RWPE1 (cell line): ENCODE measurements around the gene NRXN3.

Experiments used
- CTCF ChIA-PET: fragments of 350-600 bp; sonication (Branson Sonifier 250); formaldehyde crosslinking; extraction: SDS; loops from one replicate; lab custom pipeline; 2021; lab: Yijun Ruan, JAX
- POLR2A ChIA-PET: fragments of 400-600 bp; formaldehyde crosslinking; extraction: SDS; loops from one replicate; lab custom pipeline; 2020; ENCODE audit warnings: antibody characterized with exemption; ENCODE audit not compliant: low non-redundant PET; lab: Yijun Ruan, JAX
- DNase-seq: peaks from one replicate; pipeline ENCODE4 v3.0.0; 2012; ENCODE audit warnings: low spot score
- H3K27ac ChIP-seq: fragments of 450-650 bp; 2 replicates; pipeline ENCODE4 v1.5.1; 2017
- CTCF ChIP-seq: fragments of 450-650 bp; conservative IDR thresholded peaks from 2 replicates; pipeline ENCODE4 v1.5.1; 2017; ENCODE audit warnings: low read depth, mild to moderate bottlenecking

NRXN3 gene

GRCh38 chr14:78576437-78577166 lies 406.4 kb downstream of the NRXN3 start:
- no peak for DNase-seq
- TF ChIP-seq CTCF = no peak
- no peak overlapping the region for H3K27ac ChIP-seq
- ChIA-PET POLR2A (no interaction called here), CTCF (interaction anchor here (0.9 kb wide), 1 partner anchor 10 kb away, joined by 3 read pairs; no protein-coding TSS in a partner anchor)

DNA sequence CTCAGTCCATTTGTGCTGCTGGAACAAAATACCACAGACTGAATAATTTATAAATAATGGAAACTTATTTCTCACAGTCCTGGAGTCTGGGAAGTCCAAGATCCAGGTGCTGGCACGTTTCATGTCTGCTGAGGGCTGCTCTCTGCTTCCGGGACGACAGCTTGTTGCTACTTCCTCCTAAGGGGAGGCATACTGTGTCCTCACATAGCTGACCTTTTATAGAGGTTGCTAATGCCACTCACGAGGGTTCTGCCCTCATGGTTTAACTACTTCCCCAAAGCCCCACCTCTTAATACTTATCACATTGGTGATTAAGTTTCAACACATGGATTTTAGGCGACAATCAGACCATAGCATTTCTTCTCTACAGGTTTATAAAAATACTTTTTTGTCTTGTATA lies 411.1 kb downstream of the NRXN3 start:
- POLR2A ChIA-PET = no interaction called here
- TF ChIP-seq CTCF = no peak
- CTCF ChIA-PET = no interaction called here
- H3K27ac ChIP-seq = no peak overlapping the region
- DNase-seq = no peak

DNA sequence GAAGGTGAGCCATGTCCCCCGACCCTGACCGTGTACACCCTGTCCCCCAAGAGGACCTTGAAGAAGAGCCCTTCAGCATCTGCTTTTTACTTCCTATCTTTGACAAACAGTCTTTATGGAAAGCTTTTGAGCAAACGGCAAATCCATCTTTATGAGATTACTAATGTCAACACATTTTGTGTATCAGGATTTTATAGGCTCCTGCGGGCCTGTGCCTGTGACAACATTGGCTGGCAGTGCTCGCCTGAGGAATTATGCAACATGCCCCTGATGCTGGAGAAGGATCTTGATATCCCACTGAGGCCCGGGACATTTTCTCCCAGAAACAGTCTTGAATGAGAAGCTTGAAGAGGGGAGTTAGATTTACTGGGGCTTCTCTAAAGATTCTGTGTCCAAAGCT lies 416.5 kb downstream of the NRXN3 start:
- ChIA-PET CTCF (no interaction called here), POLR2A (no interaction called here)
- DNase-seq = no peak
- no peak overlapping the region for H3K27ac ChIP-seq
- TF ChIP-seq CTCF = no peak

- ChIA-PET POLR2A (no interaction called here), CTCF (no interaction called here)
- DNase-seq = no peak
- no peak for TF ChIP-seq CTCF
- H3K27ac ChIP-seq = no peak overlapping the region
Observed at GRCh38 chr14:78588906-78589305, 418.7 kb downstream of the NRXN3 start.

DNA sequence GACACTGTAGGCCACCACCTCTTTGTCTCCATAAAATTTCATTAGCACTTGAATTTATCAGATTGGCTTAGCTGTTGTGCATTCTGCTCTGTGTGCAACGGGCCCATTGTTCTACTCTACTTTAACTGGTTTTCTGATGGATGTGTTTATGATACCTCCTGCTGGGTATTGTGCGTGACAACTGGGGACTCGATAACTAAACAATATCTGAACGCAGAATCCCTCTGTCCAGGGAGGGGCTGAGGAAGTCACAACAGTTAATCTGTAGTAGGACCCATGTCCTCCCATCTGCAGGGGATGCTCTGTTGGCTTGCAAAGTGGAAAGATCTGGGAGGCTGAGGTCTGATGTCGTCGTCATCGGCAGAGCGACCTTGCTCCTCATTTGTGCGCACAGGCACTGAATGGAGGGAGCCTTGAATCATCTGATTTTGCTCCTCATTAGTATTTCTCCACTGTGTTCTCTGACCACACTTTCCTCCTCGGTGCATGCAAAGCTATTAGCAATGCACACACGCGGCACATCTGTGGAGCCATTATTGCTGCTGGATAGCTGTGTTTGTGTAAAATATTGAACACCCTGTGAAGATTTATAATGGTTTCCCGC lies 422.5 kb downstream of the NRXN3 start:
- H3K27ac ChIP-seq = no peak overlapping the region
- POLR2A ChIA-PET = no interaction called here
- no peak for DNase-seq
- CTCF ChIA-PET = no interaction called here
- no peak for TF ChIP-seq CTCF

GRCh38 chr14:78593949-78594348 lies 423.8 kb downstream of the NRXN3 start:
- no peak for DNase-seq
- no peak for TF ChIP-seq CTCF
- H3K27ac ChIP-seq = no peak overlapping the region
- CTCF ChIA-PET = no interaction called here
- POLR2A ChIA-PET = no interaction called here
